NOMO-1 treated with dmso at 0.1 percent for 144 hours (cell line): Measurements from ENCODE around the gene MOCOS.

Experiments
- DNase-seq: peaks from one replicate; lab custom pipeline; 2025; ENCODE audit not compliant: unreplicated experiment; lab: John Stamatoyannopoulos, UW

The MOCOS gene

DNA sequence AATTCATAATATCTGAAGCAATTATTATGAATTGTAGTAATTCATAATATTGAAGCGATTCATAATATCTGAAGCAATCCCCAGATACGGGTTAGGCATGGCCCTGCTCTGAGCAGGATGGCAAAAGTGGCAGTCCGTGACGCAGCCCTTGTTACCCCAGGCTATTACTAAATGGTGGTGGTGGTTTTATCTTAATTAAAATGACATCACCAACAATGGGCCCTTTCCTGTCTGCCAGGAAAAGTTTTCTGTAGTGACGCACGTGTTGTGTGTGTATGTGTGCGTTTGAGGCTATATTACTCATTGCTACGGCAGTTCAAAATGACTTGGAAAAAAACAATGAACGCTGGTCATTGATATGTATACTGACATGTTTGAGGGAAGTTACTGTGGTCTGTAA lies 10.6 kb upstream of the MOCOS start:
- no peak for DNase-seq

GRCh38 chr18:36177913-36178312 lies 9.4 kb upstream of the MOCOS start:
- no peak for DNase-seq

- no peak for DNase-seq
These were observed 7.5 kb upstream of the MOCOS start for GRCh38 chr18:36179562-36180355.

- no peak for DNase-seq
These were observed 5.9 kb upstream of the MOCOS start for GRCh38 chr18:36181441-36181840.

GRCh38 chr18:36181898-36182506 lies 5.3 kb upstream of the MOCOS start:
- DNase-seq: no peak

- no peak for DNase-seq
These were observed 4.3 kb upstream of the MOCOS start for GRCh38 chr18:36183033-36183432.

DNA sequence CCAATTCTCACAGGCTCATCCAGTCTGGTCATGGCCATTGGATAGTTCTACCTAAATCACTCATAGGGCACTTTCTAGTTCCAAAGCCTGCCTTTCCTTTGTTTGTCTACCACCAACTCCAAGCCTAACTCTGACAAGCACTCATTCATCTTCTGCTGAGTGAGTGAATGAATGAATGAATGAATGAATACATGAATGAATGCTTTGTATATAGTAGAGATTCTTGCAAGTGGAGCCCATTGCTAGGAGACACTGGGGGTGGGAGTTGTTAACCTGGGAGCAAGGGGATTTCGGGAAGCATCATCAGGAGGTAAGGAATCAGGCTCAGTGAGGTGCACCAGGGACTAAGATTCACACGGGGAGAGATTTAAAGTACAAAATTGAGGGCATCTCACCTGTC lies 3.3 kb upstream of the MOCOS start:
- no peak for DNase-seq

DNA sequence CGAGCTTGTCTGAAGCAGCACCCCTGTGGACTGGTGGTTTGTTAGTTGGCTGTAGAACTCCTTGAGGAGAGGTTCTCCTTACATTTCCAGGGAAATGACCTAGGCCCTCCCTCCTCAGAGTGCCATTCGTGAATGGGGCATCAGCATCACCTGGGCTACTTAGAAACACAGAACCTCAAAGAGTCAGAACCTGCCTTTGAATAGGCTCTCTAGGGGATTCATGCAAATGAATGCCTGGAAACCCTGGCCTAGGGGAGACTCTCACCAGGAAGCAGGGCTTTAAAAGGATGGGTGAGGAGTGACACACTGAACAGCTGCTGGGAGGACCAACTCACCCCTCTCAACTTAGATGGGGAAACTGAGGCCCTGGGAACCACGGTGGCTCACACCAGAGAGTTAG lies 2.1 kb upstream of the MOCOS start:
- DNase-seq: no peak

DNA sequence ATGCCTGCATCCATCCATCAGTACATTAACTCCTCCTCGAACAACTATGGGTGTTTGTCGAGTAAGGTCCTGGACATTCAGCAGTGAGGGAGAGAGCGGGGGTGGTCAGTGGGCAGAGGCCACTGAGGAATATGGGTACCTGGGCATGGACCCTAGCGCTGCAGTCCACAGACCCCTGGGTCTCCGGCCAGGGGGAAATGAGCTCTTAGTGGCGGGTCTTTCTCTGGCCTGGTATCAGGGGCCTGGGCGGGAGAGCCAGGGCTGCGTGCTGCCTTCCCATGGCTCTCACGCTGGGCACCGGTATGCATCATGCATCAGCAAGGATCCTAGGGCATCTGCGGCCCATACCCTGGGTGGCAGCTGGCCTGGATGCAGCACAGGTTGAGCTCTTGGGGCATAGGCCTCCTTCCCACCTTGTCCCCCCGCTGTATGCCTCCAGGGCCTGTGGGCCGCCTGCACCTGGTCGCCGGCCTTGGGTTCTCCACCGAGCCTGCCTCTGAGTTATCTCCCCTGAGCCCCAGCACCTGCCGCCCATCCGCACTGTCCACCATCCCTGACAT lies 1.3 kb upstream of the MOCOS start:
- no peak for DNase-seq

- no peak for DNase-seq
These were observed 670 bp upstream of the MOCOS start for GRCh38 chr18:36186461-36187192.

DNA sequence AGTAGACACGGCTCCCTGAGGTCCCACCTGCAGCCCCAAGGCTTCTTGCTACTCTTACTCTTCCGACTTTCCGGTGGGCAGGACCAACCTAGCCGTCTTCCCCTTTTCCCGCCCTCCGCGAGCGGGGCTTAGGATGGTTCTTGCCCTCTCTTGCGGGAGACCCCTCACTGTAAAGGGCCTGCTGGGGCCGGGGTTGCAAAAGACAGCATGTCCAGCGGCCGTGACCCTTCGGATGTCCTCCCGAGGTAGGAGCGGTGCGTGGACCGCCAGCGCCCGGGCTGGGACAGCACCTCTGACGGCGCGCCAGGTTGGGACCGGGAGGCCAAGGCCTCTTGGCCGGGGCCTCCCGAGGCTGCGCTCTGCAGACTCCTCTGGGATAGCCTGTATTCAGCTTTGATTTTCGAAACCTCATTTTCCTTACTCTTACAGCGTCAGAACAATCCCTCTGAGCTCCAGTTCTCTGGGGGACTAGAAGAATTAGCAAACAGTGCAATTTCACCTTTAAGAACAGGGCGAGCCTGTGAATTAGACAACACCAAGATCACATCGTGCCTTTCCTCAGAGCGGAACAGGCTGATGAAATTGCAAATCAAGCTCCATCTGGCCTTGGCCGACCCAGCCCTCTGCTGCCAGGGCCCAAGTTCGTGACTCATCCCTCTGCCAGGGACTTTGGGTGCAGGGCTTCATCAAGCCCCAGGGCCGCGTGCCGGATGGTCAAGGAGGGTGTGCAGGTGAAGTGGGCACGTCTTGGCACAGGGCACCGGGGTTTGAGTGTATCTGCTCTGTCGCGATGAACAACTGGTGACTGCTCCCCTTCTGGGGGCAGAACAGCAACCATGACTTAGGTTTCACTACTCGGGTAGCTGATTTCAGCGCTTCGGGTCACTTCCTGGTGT lies 777 bp downstream of the MOCOS start:
- no peak for DNase-seq

GRCh38 chr18:36188916-36189315 lies 1.6 kb downstream of the MOCOS start:
- DNase-seq: no peak

GRCh38 chr18:36189486-36189885 lies 2.2 kb downstream of the MOCOS start:
- no peak for DNase-seq

DNA sequence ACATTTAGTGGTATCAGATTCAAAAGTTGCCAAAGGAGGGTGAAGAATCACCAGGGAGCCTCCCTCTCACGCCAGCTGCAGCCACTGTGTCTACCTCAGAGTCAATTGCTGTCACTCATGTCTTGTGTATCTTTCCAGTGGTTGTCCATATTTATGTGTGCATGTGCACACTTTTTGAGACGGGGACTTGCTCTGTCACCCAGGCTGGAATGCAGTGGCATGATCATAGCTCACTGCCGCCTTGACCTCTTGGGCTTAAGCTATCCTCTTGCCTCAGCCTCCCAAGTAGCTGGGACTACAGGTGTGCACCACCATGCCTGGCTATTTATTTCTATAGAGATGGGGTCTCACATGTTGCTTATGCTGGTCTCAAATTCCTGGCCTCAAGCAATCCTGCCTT lies 4.0 kb downstream of the MOCOS start:
- DNase-seq: no peak

GRCh38 chr18:36191711-36192110 lies 4.4 kb downstream of the MOCOS start:
- DNase-seq: no peak

DNA sequence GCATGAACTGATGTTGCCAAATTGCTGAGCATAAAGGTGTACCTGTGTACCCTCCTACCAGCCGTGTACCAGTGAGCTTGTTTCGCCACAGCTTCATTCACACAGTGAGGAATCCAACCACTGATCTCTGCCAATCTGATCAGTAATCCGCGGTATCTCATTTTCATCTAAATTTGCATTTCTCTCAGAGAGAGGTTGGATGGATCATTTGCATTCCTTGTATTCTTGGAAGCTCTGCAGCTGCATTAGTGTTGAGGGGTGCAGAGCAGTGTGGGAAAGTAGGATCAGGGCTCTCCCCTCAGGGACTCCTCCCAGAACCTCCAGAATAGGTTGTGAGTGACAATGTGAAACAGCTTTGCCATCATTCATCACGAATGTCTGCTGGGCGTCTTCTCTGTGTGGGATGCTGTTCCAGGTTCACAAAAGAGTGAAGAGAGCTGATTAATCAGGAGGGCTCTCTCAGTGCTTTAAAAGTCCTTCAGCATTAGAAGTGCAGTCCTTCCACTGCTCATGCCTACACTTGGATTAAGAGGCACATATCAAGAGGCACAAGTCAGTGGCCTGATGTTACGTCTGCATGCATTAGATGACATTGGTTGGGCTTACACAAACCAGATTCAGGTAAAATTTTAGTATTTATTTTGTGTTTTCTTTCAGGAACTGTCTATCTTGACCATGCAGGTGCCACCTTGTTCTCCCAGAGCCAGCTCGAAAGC lies 7.5 kb downstream of the MOCOS start:
- no peak for DNase-seq

DNA sequence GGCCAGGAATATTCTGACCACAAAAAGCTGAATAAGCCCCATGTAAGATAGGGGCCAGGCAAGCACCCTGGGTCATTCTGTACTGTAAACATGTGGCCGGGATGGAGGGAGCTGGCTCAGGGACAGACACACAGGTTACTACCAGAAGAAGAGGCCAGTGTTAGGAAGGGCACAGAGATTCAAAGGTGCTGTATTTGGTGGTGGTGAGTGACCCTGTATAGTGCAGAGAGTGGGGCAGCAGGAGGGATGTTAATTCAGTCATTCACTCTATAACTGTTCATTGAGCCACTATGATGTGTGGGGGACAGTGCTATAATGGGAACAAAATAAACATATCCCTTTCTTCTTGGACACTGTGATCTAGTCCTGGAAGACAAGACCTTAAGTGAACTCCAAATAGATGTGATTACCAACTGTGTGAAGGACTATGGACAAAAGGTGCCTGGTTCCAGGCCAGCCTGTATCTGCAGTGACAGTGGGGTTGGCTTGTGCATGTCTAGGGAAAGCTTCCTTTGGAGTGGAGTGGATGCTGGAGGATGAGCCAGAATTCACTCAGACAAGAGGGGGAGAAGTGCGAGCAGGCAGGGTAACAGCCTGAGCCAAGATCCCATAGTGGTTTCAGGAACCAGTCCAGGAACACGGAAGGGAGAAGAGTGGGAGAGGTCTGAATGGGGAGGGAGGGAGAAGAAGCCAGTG lies 8.3 kb downstream of the MOCOS start:
- no peak for DNase-seq

DNA sequence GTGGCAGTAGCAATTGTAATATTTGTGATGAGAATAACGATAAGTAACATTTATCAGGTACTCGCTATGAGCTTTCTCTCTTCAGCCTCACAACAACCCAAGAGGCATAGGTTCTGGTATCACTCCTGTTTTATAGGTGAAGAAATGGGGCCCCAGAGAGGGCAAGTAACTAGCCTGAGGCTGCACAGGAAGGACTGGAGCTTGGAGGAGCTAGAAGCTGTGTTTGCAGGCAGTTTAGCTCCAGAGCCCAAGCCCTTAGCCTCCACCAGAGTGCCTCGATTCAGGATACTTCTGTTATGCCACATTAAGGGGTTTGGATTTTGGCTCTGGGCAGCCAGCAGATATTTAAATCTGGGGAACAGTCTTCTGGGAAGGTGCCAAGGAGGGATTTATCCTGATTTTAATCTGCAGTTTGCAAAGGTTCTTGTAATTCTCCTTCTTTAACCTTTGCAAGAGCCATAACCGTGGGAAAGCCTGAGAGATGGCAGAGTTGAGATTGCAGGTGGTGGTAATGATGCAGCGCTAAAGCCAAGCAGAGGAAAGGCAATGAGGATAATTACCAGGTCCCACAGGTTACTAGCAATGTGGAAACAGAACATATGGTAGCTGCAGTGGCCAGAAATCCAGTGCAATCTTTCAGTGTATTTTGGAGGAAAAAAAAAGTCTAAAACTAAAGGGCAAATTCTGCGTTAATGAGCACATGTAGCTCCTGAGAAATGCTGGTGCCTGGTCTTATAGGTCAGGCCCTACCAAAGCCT lies 9.1 kb downstream of the MOCOS start:
- no peak for DNase-seq
